Immature natural killer cell (primary cell): ENCODE data around the gene TSPAN4. TPM values are rescaled to one million over a fixed set of nuclear protein-coding genes. Genes with fewer than 3 reads are reported as not detected.

Experiments
- DNase-seq, 3 donors: peaks; one replicate each; pipeline ENCODE4 v3.0.0; 2022; ENCODE audit warnings: mixed read lengths in 1 of 3
- H3K27ac Mint-ChIP-seq, 6 donors: one replicate each; pipeline ENCODE4 v1.8.0; 2020; ENCODE audit warnings: mixed read lengths in 6 of 6, mild to moderate bottlenecking in 5 of 6, inconsistent platforms in 4 of 6, moderate library complexity in 3 of 6
- H3K27me3 Mint-ChIP-seq, 3 donors: one replicate each; pipeline ENCODE4 v1.8.0; 2020 to 2021; ENCODE audit warnings: low read depth in 3 of 3, mild to moderate bottlenecking in 3 of 3, mixed read lengths in 3 of 3, moderate library complexity in 3 of 3, inconsistent platforms in 1 of 3
- H3K36me3 Mint-ChIP-seq, 3 donors: one replicate each; pipeline ENCODE4 v1.8.0; 2020; ENCODE audit warnings: mixed read lengths in 3 of 3, inconsistent platforms in 2 of 3, mild to moderate bottlenecking in 2 of 3
- H3K4me1 Mint-ChIP-seq, 2 donors: one replicate each; pipeline ENCODE4 v1.8.0; 2020; ENCODE audit warnings: inconsistent platforms in 2 of 2, mild to moderate bottlenecking in 2 of 2, mixed read lengths in 2 of 2, moderate library complexity in 1 of 2
- H3K4me3 Mint-ChIP-seq, 5 donors: one replicate each; pipeline ENCODE4 v1.8.0; 2020; ENCODE audit warnings: mild to moderate bottlenecking in 5 of 5, mixed read lengths in 5 of 5, inconsistent platforms in 3 of 5, moderate library complexity in 3 of 5
- H3K9me3 Mint-ChIP-seq, 6 donors: one replicate each; pipeline ENCODE4 v1.8.0; 2020; ENCODE audit warnings: mild to moderate bottlenecking in 6 of 6, mixed read lengths in 6 of 6, inconsistent platforms in 4 of 6, moderate library complexity in 3 of 6
- polyA plus RNA-seq, 3 donors: library from polyadenylated mRNA; unstranded; fragments of 300-500 nt; fragmentation: Illumina TruSeq; gene quantifications; one replicate each; pipeline ENCODE4 v1.2.3, GENCODE V29; 2021

The TSPAN4 gene
- polyA plus RNA-seq, 3 donors from 2014 or later, result 23.4 to 38.7 (median 37.2) TPM

- Mint-ChIP-seq H3K4me3 (no peak overlapping the region), H3K4me1 (no peaks in the 10 kb centered on the region), H3K27ac (no peak overlapping the region), H3K9me3 (no peaks in the 10 kb centered on the region), H3K36me3 (peaks cover 6 to 12% (median 9%) of the 10 kb centered on the region in 3 donors), H3K27me3 (peaks cover 0 to 4% (median 0%) of the 10 kb centered on the region in 3 donors)
- no peak for DNase-seq
Measured at GRCh38 chr11:884578-885070, 42.0 kb downstream of the TSPAN4 start.

- Mint-ChIP-seq H3K9me3 (no peaks in the 10 kb centered on the region), H3K36me3 (peaks cover 5 to 8% (median 6%) of the 10 kb centered on the region in 3 donors), H3K4me1 (no peaks in the 10 kb centered on the region), H3K27ac (no peak overlapping the region), H3K27me3 (peaks cover 0 to 4% (median 0%) of the 10 kb centered on the region in 3 donors), H3K4me3 (no peak overlapping the region)
- DNase-seq, result no peak
Measured at GRCh38 chr11:886568-886967, 43.9 kb downstream of the TSPAN4 start.

DNA sequence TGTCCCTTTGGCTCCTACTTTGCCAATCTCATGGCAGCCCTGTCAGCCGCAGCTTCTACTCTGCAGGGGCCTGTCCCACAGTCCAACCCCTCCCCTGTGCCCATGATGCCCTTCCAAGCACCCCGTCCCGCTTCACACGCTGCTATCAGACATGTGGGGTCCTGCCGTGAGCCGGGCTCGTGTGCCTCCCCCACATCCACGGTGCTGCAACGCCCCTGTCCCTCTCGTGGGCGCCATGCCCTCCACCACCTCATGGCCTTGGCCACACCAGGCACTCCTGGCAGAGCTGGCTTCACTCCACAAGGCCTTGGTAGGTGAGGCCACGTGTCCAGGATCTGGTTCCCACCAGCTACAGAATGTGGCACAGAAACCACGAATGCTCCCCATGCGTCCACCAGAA is 44.9 kb downstream of the TSPAN4 start:
- Mint-ChIP-seq H3K27ac (no peak overlapping the region), H3K36me3 (peaks cover 0 to 4% (median under 1%) of the 10 kb centered on the region in 3 donors), H3K4me3 (no peak overlapping the region), H3K9me3 (no peaks in the 10 kb centered on the region), H3K4me1 (no peaks in the 10 kb centered on the region), H3K27me3 (peaks cover 0 to 3% (median 0%) of the 10 kb centered on the region in 3 donors)
- no peak for DNase-seq

DNA sequence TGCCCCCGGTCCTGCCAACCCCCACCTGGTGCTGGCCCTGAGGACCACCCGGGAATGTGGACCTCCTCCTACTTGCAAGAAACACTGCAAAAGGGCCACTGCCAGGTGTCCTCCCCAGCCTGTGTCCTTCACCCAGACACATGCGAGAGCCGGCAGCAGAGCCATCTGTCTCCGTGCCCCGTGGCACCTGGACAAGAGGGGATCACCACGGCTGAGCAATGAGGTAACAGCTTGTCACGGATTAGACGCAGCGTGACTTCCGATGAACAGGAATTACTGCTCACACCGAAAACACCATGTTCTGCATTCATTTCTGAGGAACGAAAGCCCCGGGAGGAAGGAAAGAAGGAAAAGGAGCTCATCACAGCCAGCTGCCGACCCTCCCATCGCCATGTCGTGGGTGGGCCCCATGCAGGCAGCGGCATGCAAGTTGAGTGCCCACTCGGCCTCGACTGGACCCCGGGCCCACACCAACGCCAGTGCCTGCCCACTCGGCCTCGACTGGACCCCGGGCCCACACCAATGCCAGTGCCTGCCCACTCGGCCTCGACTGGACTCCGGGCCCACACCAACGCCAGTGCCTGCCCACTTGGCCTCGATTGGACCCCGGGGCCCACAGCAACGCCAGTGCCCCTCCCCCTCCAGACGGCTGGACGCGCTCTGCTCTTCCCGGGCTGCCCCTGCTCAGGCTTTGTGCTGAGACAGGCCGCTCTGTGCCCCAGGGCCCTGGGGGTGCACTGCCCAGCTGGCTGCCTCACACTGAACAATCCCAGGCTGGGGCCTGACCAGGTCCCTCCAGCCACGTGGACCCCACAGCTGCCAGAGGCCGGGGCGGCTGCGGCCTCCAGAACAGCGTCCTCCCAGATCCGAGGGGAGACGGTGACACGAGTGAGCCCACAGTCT is 45.9 kb downstream of the TSPAN4 start:
- Mint-ChIP-seq H3K4me1 (no peaks in the 10 kb centered on the region), H3K9me3 (no peaks in the 10 kb centered on the region), H3K27ac (no peak overlapping the region), H3K27me3 (peaks cover 0 to 2% (median 0%) of the 10 kb centered on the region in 3 donors), H3K36me3 (peaks cover 0 to 4% (median 0%) of the 10 kb centered on the region in 3 donors), H3K4me3 (no peak overlapping the region)
- DNase-seq, result no peak

- peaks cover 0 to 2% (median 0%) of the 10 kb centered on the region in 3 donors for H3K27me3 Mint-ChIP-seq
- no peak overlapping the region for H3K27ac Mint-ChIP-seq
- H3K9me3 Mint-ChIP-seq, result no peaks in the 10 kb centered on the region
- H3K36me3 Mint-ChIP-seq, result peaks cover 0 to 4% (median 0%) of the 10 kb centered on the region in 3 donors
- no peak for DNase-seq
- H3K4me1 Mint-ChIP-seq, result no peaks in the 10 kb centered on the region
- no peak overlapping the region for H3K4me3 Mint-ChIP-seq
Measured at GRCh38 chr11:889257-889656, 46.6 kb downstream of the TSPAN4 start.

DNA sequence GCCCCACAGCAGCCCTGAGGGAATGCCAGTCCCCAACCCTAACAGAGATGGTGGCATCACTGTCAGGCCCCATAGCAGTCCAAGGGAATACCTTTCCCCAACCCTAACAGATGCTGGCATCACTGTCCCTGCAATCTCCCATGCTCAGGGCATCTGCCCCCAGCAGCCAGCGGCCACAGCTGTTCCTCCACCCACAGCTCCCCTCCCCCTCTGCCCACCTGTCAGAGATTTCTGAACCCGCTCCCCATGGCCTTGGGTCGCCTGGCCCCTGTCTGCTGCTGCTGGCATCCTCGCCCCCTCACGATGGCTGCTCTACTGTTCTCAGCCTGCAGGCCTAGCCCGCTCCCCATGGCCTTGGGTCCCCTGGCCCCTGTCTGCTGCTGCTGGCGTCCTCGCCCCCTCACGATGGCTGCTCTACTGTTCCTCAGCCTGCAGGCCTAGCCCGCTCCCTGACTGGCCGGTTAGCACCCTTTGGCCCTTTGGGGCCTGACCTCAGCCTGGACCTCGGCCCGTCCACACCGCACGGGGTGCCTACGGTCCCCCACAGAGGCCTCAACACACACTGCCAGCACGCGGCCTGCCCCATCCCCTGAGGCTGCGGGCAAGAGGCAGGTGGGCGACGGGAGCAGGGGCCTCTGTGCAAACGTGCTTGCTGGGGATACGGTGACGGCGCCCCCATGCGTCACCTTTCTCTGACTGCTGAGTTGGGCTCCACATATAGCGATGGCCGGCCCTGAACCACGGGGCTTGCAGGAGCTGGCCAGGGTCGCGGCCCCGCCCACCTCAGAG is 47.2 kb downstream of the TSPAN4 start:
- Mint-ChIP-seq H3K27ac (no peak overlapping the region), H3K27me3 (peaks cover 0 to 2% (median 0%) of the 10 kb centered on the region in 3 donors), H3K4me1 (no peaks in the 10 kb centered on the region), H3K36me3 (peaks cover 0 to 4% (median 0%) of the 10 kb centered on the region in 3 donors), H3K9me3 (no peaks in the 10 kb centered on the region), H3K4me3 (no peak overlapping the region)
- no peak for DNase-seq

GRCh38 chr11:890794-891540 is 48.3 kb downstream of the TSPAN4 start:
- Mint-ChIP-seq H3K4me3 (no peak overlapping the region), H3K27me3 (peaks cover 0 to 2% (median 0%) of the 10 kb centered on the region in 3 donors), H3K27ac (no peak overlapping the region), H3K36me3 (peaks cover 0 to 4% (median 0%) of the 10 kb centered on the region in 3 donors), H3K4me1 (no peaks in the 10 kb centered on the region), H3K9me3 (no peaks in the 10 kb centered on the region)
- DNase-seq, result no peak

DNA sequence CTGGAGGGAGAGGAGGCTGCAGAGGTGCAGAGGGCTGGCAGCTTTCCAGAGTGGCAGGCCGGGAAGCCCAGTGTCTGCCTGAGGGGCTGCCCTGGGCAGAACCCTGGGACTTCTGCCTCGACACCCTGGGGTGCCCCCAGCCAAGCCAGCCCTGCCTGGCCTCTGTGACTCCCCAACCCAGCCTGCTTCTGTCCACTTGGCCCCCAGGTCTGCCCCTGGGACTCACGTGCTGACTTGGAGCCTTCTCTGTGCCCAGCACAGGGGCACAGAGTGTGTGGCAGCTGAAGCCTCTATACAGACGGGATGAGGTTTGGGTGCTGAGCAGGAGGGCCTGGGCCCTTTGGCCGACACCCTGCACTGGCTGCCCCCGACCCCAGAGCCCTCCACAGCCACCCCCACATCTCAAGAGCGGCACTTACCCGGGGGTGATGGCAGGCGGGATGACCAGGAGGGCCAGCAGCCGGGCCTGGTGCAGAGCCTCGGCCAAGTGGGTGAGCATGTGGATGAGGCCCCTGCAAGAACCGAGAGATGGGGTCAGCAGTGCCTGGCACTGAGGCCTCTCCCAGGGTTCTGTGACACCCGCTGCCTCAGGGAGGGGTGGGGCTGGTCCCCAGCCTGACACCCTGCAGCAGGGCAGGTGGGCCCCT is 50.5 kb downstream of the TSPAN4 start:
- H3K27me3 Mint-ChIP-seq, result peaks cover 0 to 2% (median 0%) of the 10 kb centered on the region in 3 donors
- no peaks in the 10 kb centered on the region for H3K36me3 Mint-ChIP-seq
- H3K4me3 Mint-ChIP-seq, result no peak overlapping the region
- no peak overlapping the region for H3K27ac Mint-ChIP-seq
- no peaks in the 10 kb centered on the region for H3K4me1 Mint-ChIP-seq
- DNase-seq, result no peak
- H3K9me3 Mint-ChIP-seq, result no peaks in the 10 kb centered on the region

DNA sequence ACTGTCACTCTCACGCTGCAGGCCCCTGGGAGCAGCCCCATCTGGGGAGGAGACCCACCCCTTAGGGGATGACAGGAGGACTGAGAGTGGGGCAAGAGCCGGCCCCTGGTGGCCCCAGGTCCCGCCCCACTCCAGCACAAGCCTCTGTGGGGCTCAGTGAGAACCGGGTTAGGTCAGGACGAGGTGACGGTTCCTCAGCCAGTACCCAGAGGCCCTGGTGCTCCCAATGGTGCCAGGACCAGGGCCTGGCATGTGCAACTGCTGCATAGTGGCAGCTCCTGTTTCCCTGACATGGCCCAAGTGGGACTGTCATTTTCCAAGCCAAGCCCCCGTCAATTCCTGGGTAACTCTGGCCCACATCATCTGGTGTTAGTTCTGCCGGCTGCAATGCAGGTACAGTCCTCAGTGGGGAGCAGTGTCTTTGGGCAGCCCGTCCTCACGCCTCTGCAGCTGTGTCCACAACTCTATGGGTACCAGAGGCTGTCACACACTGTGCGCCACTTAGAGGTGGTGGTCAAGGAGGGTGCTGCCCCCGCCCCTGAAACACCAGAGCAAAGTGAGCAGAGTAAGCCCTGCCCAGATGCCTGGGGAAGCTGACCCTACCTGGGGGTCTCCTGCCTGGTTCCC is 52.0 kb downstream of the TSPAN4 start:
- no peaks in the 10 kb centered on the region for H3K9me3 Mint-ChIP-seq
- no peaks in the 10 kb centered on the region for H3K27me3 Mint-ChIP-seq
- H3K4me1 Mint-ChIP-seq, result no peaks in the 10 kb centered on the region
- DNase-seq, result no peak
- H3K4me3 Mint-ChIP-seq, result no peak overlapping the region
- H3K36me3 Mint-ChIP-seq, result no peaks in the 10 kb centered on the region
- no peak overlapping the region for H3K27ac Mint-ChIP-seq

- Mint-ChIP-seq H3K27ac (no peak overlapping the region), H3K4me3 (no peak overlapping the region), H3K4me1 (no peaks in the 10 kb centered on the region), H3K36me3 (no peaks in the 10 kb centered on the region), H3K9me3 (no peaks in the 10 kb centered on the region), H3K27me3 (no peaks in the 10 kb centered on the region)
- DNase-seq, result no peak
Measured at GRCh38 chr11:895331-896110, 52.9 kb downstream of the TSPAN4 start.

- Mint-ChIP-seq H3K4me3 (no peak overlapping the region), H3K27ac (no peak overlapping the region), H3K4me1 (peaks cover 7 to 10% of the 10 kb centered on the region in 2 donors), H3K27me3 (no peaks in the 10 kb centered on the region), H3K9me3 (no peaks in the 10 kb centered on the region), H3K36me3 (peaks cover 5 to 8% (median 6%) of the 10 kb centered on the region in 3 donors)
- no peak for DNase-seq
Measured at GRCh38 chr11:897253-898142, 54.8 kb downstream of the TSPAN4 start.
